Ascending aorta (tissue), 2 donors: ENCODE data around the gene RHBDF2. TPM values are rescaled to one million over a fixed set of nuclear protein-coding genes. Genes with fewer than 3 reads are reported as not detected.

Source experiments
- DNase-seq, 2 donors: peaks; one replicate each; pipeline ENCODE4 v3.0.0-alpha.2; 2019; ENCODE audit warnings: low spot score in 2 of 2
- H3K27ac ChIP-seq, 2 donors: fragments of 200-600 bp; sonication (generic); one replicate each; pipeline ENCODE4 v1.5.1; 2016 to 2017; ENCODE audit warnings: mild to moderate bottlenecking in 1 of 2
- H3K27me3 ChIP-seq: fragments of 200-600 bp; sonication (generic); one replicate; pipeline ENCODE4 v1.5.1; 2017
- H3K36me3 ChIP-seq, 2 donors: fragments of 200-600 bp; sonication (generic); one replicate each; pipeline ENCODE4 v1.5.1; 2016
- H3K4me1 ChIP-seq, 2 donors: fragments of 200-600 bp; sonication (generic); one replicate each; pipeline ENCODE4 v1.5.1; 2016 to 2017; ENCODE audit warnings: mild to moderate bottlenecking in 1 of 2
- H3K4me3 ChIP-seq, 2 donors: fragments of 200-600 bp; sonication (generic); one replicate each; pipeline ENCODE4 v1.5.1; 2016 to 2017; ENCODE audit warnings: mild to moderate bottlenecking in 1 of 2
- H3K9me3 ChIP-seq, 2 donors: fragments of 200-600 bp; sonication (generic); one replicate each; pipeline ENCODE4 v1.5.1; 2016
- intact Hi-C: fragments of 100-400 bp; cut with DNase I; formaldehyde crosslinking; loops from one replicate; pipeline ENCODE4 v1.15.1; 2023
- total RNA-seq: library from RNA; depleted of rRNA; stranded (reverse); fragments of >200 nt; gene quantifications from one replicate; pipeline ENCODE4 v1.1.0, GENCODE V29; 2016
- TF ChIP-seq, protein P1 (sequence below), 3 experiments: fragments of 200-600 bp in 2 of 3; fragments of 450-650 bp in 1 of 3; sonication (generic) in 2 of 3; IDR thresholded peaks; one replicate each; pipeline ENCODE4 v1.5.1; 2016 to 2019; ENCODE audit warnings: antibody characterized with exemption in 3 of 3, mild to moderate bottlenecking in 1 of 3, moderate library complexity in 1 of 3

The RHBDF2 gene
- total RNA-seq, 1 donor from 2014 or later = 12.7 TPM

DNA sequence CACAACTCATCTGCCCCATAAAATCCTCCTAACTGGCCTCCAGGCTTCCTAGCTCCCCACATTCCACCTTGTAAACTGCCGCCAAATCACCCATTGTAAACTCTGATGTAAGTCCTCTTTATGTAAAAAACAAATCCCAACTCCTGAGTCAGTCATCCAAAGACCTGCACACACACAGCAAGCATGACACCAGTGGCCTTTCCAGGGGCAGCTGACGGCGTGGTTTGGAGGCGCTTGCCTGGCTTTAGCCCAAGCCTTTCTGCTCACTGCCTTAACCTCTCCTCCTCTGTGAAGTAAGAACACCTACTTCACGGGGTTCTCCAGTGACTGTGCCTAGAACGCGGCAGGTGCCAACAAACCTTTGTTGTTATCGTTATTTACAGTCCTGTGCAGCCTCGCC, 62.3 kb downstream of the RHBDF2 start:
- Histone ChIP-seq H3K4me3 (no peak overlapping the region), H3K27ac (no peak overlapping the region), H3K27me3 (no peaks in the 10 kb centered on the region), H3K4me1 (no peaks in the 10 kb centered on the region), H3K9me3 (no peaks in the 10 kb centered on the region), H3K36me3 (no peaks in the 10 kb centered on the region)
- no peak for DNase-seq
- intact Hi-C loops = no loop called here
- TF ChIP-seq, protein P1, sequence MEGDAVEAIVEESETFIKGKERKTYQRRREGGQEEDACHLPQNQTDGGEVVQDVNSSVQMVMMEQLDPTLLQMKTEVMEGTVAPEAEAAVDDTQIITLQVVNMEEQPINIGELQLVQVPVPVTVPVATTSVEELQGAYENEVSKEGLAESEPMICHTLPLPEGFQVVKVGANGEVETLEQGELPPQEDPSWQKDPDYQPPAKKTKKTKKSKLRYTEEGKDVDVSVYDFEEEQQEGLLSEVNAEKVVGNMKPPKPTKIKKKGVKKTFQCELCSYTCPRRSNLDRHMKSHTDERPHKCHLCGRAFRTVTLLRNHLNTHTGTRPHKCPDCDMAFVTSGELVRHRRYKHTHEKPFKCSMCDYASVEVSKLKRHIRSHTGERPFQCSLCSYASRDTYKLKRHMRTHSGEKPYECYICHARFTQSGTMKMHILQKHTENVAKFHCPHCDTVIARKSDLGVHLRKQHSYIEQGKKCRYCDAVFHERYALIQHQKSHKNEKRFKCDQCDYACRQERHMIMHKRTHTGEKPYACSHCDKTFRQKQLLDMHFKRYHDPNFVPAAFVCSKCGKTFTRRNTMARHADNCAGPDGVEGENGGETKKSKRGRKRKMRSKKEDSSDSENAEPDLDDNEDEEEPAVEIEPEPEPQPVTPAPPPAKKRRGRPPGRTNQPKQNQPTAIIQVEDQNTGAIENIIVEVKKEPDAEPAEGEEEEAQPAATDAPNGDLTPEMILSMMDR (IDR thresholded peaks at IDR 0.05) = no peak

DNA sequence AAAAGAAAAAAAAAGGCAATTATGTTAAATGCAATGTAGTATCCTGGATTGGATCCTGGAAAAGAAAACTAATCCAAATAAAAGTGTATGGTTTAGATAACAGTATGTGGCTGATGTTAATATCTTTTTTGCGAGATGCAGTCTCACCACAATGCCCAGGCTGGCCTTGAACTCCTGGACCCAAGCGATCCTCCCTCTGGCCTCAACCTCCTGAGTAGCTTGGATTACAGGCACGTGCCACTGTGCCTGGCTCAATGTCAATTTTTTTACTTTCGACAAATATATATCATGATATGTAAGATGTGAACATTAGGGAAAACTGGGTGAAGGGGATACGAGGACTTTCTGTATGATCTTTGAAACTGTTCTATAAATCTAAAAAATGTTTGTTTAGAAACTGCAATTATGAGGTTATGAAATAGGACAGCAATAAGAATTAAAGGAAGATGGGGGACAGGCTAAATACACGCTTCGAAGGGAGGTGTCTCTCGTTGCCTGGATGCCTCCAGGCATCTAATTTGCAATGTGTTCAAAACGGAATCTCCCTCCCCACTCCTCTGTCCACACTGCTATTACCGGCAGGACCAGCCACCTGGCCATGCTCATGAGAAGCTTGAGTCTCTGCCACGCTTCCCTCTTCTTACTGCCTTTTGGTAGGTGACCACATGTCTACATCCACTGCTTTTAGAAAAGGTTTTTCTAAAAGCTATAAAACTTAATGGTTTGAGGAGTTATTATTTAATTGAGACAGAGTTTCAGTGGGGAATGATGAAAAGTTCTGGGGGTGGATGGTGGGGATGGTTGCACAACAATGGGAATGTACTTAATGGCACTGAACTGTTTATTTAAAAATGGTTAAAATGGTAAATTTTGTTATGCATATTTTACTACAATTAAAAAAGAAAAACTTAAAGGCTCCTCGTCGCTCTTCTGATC, 63.5 kb downstream of the RHBDF2 start:
- Histone ChIP-seq H3K4me1 (no peaks in the 10 kb centered on the region), H3K27ac (no peak overlapping the region), H3K9me3 (no peaks in the 10 kb centered on the region), H3K27me3 (no peaks in the 10 kb centered on the region), H3K36me3 (no peaks in the 10 kb centered on the region), H3K4me3 (no peak overlapping the region)
- TF ChIP-seq, protein P1 (IDR thresholded peaks at IDR 0.05) = no peak
- intact Hi-C loops = no loop called here
- DNase-seq = no peak

DNA sequence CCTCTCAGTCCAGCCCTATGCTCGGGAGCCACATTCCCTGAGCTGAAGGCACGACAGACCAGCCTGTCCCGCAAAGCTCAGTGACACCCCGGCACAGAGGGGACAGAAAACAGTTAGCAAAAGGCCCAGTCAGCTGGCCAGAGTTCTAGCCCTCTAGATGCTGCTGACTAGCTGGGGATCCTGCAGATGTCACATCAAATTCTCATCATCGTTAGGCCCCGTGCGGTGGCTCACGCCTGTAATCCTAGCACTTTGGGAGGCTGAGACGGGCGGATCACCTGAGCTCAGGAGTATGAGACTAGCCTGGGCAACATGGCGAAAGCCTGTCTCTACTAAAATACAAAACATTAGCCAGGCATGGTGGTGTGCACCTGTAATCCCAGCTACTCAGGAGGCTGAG, 65.5 kb downstream of the RHBDF2 start:
- no peak overlapping the region for H3K27ac ChIP-seq
- no peaks in the 10 kb centered on the region for H3K9me3 ChIP-seq
- TF ChIP-seq, protein P1 (IDR thresholded peaks at IDR 0.05) = no peak
- DNase-seq = no peak
- H3K4me3 ChIP-seq = no peak overlapping the region
- intact Hi-C loops = no loop called here
- H3K27me3 ChIP-seq = no peaks in the 10 kb centered on the region
- no peaks in the 10 kb centered on the region for H3K36me3 ChIP-seq
- no peaks in the 10 kb centered on the region for H3K4me1 ChIP-seq

DNA sequence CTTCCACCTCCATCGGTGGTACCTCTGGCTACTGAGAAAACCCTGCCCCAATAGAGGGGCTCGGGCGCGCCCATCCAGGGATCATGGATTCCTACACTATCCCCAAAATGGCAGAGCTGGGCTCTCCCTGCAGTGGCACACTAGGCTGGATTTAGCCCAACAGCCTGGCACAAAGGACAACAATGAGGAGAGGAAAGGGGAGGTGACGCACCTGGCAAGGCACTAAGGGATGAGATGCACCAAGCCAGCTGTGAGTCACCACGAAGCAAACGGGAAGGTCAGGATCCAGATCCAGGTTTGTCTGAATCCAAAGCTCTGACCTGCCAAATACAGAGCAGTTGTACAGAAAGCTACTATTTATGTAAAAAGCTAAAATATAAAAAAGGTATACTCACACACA, 66.4 kb downstream of the RHBDF2 start:
- Histone ChIP-seq H3K36me3 (no peaks in the 10 kb centered on the region), H3K9me3 (no peaks in the 10 kb centered on the region), H3K27me3 (no peaks in the 10 kb centered on the region), H3K4me3 (no peak overlapping the region), H3K27ac (no peak overlapping the region), H3K4me1 (no peaks in the 10 kb centered on the region)
- intact Hi-C loops = no loop called here
- no peak for DNase-seq
- TF ChIP-seq, protein P1 (IDR thresholded peaks at IDR 0.05) = no peak

DNA sequence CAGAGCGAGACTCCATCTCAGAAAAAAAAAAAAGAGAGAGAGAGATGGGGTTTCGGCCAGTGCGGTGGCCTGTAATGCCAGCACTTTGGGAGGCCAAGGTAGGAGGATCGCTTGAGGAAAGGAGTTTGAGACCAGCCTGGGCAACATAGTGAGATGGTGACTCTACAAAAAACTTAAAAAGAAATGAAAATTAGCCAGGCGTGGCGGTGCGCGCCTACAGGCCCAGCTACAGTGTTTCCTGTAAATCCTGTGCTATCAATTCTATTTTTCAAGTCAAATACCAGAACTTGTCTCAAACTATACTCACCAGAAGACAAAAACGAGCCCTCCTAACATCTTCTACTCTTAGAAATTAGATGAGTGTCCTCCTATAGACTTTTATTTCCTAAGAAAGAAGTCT, 67.5 kb downstream of the RHBDF2 start:
- H3K4me1 ChIP-seq = peaks cover 0 to under 1% of the 10 kb centered on the region in 2 donors
- intact Hi-C loops = no loop called here
- H3K27ac ChIP-seq = no peak overlapping the region
- H3K27me3 ChIP-seq = no peaks in the 10 kb centered on the region
- TF ChIP-seq, protein P1 (IDR thresholded peaks at IDR 0.05) = no peak
- no peak for DNase-seq
- H3K9me3 ChIP-seq = no peaks in the 10 kb centered on the region
- no peaks in the 10 kb centered on the region for H3K36me3 ChIP-seq
- no peak overlapping the region for H3K4me3 ChIP-seq
